HEK293 (cell line): ENCODE measurements around the gene E2F4.

Experiments
- CTCF ChIA-PET: fragments of 350-600 bp; formaldehyde crosslinking; extraction: SDS; loops from one replicate; lab custom pipeline; 2021; ENCODE audit warnings: antibody characterized with exemption; lab: Yijun Ruan, JAX
- POLR2A ChIA-PET: fragments of 300-600 bp; formaldehyde crosslinking; extraction: SDS; loops from one replicate; lab custom pipeline; 2020; ENCODE audit warnings: antibody characterized with exemption, inconsistent platforms; lab: Yijun Ruan, JAX
- H3K27ac ChIP-seq: fragments of 200-500 bp; sonication (Bioruptor generic); 2 replicates; pipeline ENCODE4 v1.5.1; 2014; ENCODE audit warnings: low read depth, low read length, control low read depth, inconsistent platforms; ENCODE audit errors: extremely low read depth
- H3K36me3 ChIP-seq, 2 experiments: fragments of 200-500 bp in 1 of 2; sonication (Bioruptor generic) in 1 of 2; 1 replicate in 1 of 2; 2 replicates in 1 of 2; pipeline ENCODE4 v1.5.1; 2014 to 2017; ENCODE audit warnings: inconsistent platforms in 2 of 2, low read length in 2 of 2; ENCODE audit not compliant: control insufficient read depth in 2 of 2, insufficient read depth in 1 of 2
- H3K4me1 ChIP-seq: fragments of 200-500 bp; sonication (Bioruptor generic); 2 replicates; pipeline ENCODE4 v1.5.1; 2014; ENCODE audit warnings: mild to moderate bottlenecking, low read length, inconsistent platforms; ENCODE audit not compliant: control insufficient read depth, insufficient read depth
- H3K4me3 ChIP-seq: 2 replicates; pipeline ENCODE4 v1.5.1; 2011; ENCODE audit warnings: low read depth, mild to moderate bottlenecking, control low read depth, low read length, moderate library complexity
- H3K9me3 ChIP-seq: fragments of 200-500 bp; sonication (Bioruptor generic); 2 replicates; pipeline ENCODE4 v1.5.1; 2014; ENCODE audit warnings: low read depth, low read length, inconsistent platforms; ENCODE audit not compliant: control insufficient read depth, insufficient read depth
- GLIS1 ChIP-seq: fragments of 450-650 bp; formaldehyde crosslinking; IDR thresholded peaks from 2 replicates; pipeline ENCODE4 v1.5.1; 2016; ENCODE audit warnings: missing biosample characterization, missing genetic modification characterization
- PRDM10 ChIP-seq: fragments of 450-650 bp; formaldehyde crosslinking; IDR thresholded peaks from 2 replicates; pipeline ENCODE4 v1.5.1; 2016; ENCODE audit warnings: missing biosample characterization, missing genetic modification characterization
- SP2 ChIP-seq: fragments of 450-650 bp; formaldehyde crosslinking; IDR thresholded peaks from 2 replicates; pipeline ENCODE4 v1.5.1; 2016; ENCODE audit warnings: missing biosample characterization, missing genetic modification characterization
- SP7 ChIP-seq: fragments of 450-650 bp; formaldehyde crosslinking; IDR thresholded peaks from 2 replicates; pipeline ENCODE4 v1.5.1; 2016; ENCODE audit warnings: missing biosample characterization, missing genetic modification characterization
- ZBTB49 ChIP-seq: fragments of 450-650 bp; formaldehyde crosslinking; IDR thresholded peaks from 2 replicates; pipeline ENCODE4 v1.5.1; 2016; ENCODE audit warnings: missing biosample characterization, missing genetic modification characterization, low read depth
- ZEB2 ChIP-seq: fragments of 450-650 bp; formaldehyde crosslinking; IDR thresholded peaks from 2 replicates; pipeline ENCODE4 v1.5.1; 2016; ENCODE audit warnings: missing biosample characterization, missing genetic modification characterization
- ZNF138 ChIP-seq: fragments of 450-650 bp; formaldehyde crosslinking; IDR thresholded peaks from 2 replicates; pipeline ENCODE4 v1.5.1; 2016; ENCODE audit warnings: missing biosample characterization, missing genetic modification characterization, borderline replicate concordance
- ZNF155 ChIP-seq: fragments of 450-650 bp; formaldehyde crosslinking; IDR thresholded peaks from 2 replicates; pipeline ENCODE4 v1.5.1; 2016; ENCODE audit warnings: missing biosample characterization, missing genetic modification characterization
- ZNF211 ChIP-seq: fragments of 450-650 bp; formaldehyde crosslinking; IDR thresholded peaks from 2 replicates; pipeline ENCODE4 v1.5.1; 2016; ENCODE audit warnings: low read depth, missing biosample characterization, missing genetic modification characterization
- ZNF311 ChIP-seq: fragments of 450-650 bp; formaldehyde crosslinking; IDR thresholded peaks from 2 replicates; pipeline ENCODE4 v1.5.1; 2017; ENCODE audit warnings: missing biosample characterization, missing genetic modification characterization, borderline replicate concordance
- ZNF501 ChIP-seq: fragments of 450-650 bp; formaldehyde crosslinking; IDR thresholded peaks from 2 replicates; pipeline ENCODE4 v1.5.1; 2016; ENCODE audit warnings: missing biosample characterization, missing genetic modification characterization
- ZNF600 ChIP-seq: fragments of 450-650 bp; formaldehyde crosslinking; IDR thresholded peaks from 2 replicates; pipeline ENCODE4 v1.5.1; 2016; ENCODE audit warnings: missing biosample characterization, missing genetic modification characterization
- ZSCAN23 ChIP-seq: fragments of 450-650 bp; formaldehyde crosslinking; IDR thresholded peaks from 2 replicates; pipeline ENCODE4 v1.5.1; 2016; ENCODE audit warnings: missing biosample characterization, missing genetic modification characterization

Gene E2F4

GRCh38 chr16:67208154-67208896 is 16.4 kb downstream of the E2F4 start (continued):
- TF ChIP-seq ZNF311 (no peak), ZSCAN23 (tag by site-specific recombination) (no peak), ZNF600 (no peak), ZNF155 (no peak)

GRCh38 chr16:67209565-67209964 is 17.6 kb downstream of the E2F4 start:
- Histone ChIP-seq H3K27ac (no peak overlapping the region), H3K4me3 (no peak overlapping the region), H3K36me3 (peaks cover 0 to 15% of the 10 kb centered on the region in 2 experiments; a peak in 2 of 3 replicates)
- CTCF ChIA-PET = no interaction called here
- POLR2A ChIA-PET = interaction anchor here (1.4 to 2.4 kb wide), 3 partner anchors 11 to 17 kb away, joined by 4 to 8 read pairs (median 5); partner anchors contain the start of gene TMEM208
- TF ChIP-seq SP7 (tag by site-specific recombination) (no peak), ZNF501 (no peak), GLIS1 (tag by site-specific recombination) (no peak), PRDM10 (tag by site-specific recombination) (peak; percentile 38), ZBTB49 (no peak), ZEB2 (tag by site-specific recombination) (no peak)
- TF ChIP-seq, all 188 proteins: peak for 1
- Histone ChIP-seq H3K9me3 (no peaks in the 10 kb centered on the region), H3K4me1 (no peaks in the 10 kb centered on the region)

- POLR2A ChIA-PET = interaction anchor here (0.9 to 1.4 kb wide), 2 partner anchors 12 to 16 kb away, joined by 3 to 5 read pairs; partner anchors contain the start of gene TMEM208
- H3K9me3 ChIP-seq = no peaks in the 10 kb centered on the region
- TF ChIP-seq ZNF138 (tag by site-specific recombination) (no peak), SP2 (no peak), ZNF211 (no peak)
- no peak overlapping the region for H3K27ac ChIP-seq
- CTCF ChIA-PET = no interaction called here
- H3K4me1 ChIP-seq = no peaks in the 10 kb centered on the region
- peaks cover 0 to 15% of the 10 kb centered on the region in 2 experiments; a peak in 2 of 3 replicates for H3K36me3 ChIP-seq
- H3K4me3 ChIP-seq = no peak overlapping the region
Measured at GRCh38 chr16:67210069-67210937, 18.3 kb downstream of the E2F4 start.
